GM18861 (cell line): ENCODE measurements around the gene RELB.

Experiments used
- ATAC-seq: cut with Tn5 transposase; IDR thresholded peaks from one replicate; pipeline ENCODE4 v1.9.1; 2021; ENCODE audit not compliant: unreplicated experiment

RELB gene

GRCh38 chr19:45078390-45079062, 77.3 kb downstream of the RELB start:
- ATAC-seq = no peak

- ATAC-seq = no peak
Observed at GRCh38 chr19:45079063-45079910, 78.0 kb downstream of the RELB start, which contains the start of gene GEMIN7. GEMIN7 (plus strand) TSS chr19:45079260; CDS start chr19:45090115, 10,855 bp downstream.

GRCh38 chr19:45079911-45080370, 78.7 kb downstream of the RELB start:
- ATAC-seq = no peak

- no peak for ATAC-seq
Observed at GRCh38 chr19:45082170-45082569, 80.9 kb downstream of the RELB start.

GRCh38 chr19:45086480-45086879, 85.2 kb downstream of the RELB start:
- ATAC-seq = no peak

- ATAC-seq = no peak
Observed at GRCh38 chr19:45087531-45087930, 86.3 kb downstream of the RELB start.
